ENCODE measurements around the gene ICE2.

Gene ICE2

DNA sequence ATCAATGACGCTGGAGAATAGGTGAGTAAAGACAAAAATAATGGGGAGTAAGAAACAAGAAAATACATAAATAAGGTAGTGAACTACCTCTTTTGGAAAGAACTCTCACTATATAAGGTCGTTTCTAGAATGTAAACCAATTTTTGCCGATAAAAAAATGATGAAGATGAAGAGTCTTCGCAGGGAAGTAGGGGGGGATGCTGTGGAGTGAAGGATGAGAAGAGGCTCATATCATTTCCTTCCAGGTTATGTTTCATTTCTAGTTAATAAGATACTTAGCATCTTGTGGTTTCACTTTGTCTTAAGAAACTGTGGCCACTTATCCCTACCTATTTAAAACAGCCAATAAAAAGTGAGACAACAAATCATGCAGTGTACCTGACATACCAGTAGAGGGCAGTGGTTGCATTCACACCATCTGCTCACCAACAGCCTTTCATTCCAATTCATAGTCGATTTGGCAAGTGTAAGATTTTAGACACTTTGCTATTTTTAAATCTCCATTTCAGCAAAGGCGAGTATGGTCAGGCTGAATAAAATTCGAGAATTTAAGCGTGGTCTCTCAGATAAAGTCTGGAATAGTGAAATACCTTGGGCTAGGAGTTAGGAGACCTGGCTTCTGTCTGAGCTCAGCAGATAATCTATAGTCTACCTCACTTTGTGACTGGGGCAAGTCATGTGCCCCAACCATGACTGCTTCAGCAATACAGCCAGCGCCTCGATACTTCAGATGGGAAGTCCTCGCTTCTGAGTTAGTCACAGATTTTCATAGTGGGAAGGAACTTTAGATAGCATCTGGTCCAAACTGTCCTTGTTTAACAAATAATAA is 28.9 kb upstream of the ICE2 start:
- intact Hi-C loops (cut with DNase I): loop anchor here (5.0 kb wide), 1 partner anchor 1339 kb away; no protein-coding TSS in a partner anchor
- DNase-seq: peak in 25 of 42 donors; percentile 18 to 78 (median 49)

DNA sequence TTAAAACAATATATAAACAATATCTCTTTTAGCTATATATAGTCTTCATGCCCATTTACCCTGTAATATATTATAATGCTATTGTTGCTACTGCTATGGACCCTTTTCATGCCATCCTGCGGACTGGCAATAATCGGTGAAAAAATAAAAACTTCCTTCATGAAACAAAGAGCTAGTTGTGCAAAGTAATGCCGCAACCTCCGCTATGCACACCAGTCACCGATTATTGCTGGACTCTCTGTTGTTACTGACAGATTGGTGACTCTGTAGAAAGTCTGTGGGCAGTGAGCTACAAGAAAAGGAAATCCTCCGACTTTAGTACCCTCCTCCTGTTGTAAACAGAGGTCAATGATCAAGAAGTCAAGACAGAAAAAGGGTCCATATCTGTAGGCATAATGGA is 17.9 kb upstream of the ICE2 start:
- intact Hi-C loops (cut with DNase I): no loop called here
- no peak for DNase-seq

DNA sequence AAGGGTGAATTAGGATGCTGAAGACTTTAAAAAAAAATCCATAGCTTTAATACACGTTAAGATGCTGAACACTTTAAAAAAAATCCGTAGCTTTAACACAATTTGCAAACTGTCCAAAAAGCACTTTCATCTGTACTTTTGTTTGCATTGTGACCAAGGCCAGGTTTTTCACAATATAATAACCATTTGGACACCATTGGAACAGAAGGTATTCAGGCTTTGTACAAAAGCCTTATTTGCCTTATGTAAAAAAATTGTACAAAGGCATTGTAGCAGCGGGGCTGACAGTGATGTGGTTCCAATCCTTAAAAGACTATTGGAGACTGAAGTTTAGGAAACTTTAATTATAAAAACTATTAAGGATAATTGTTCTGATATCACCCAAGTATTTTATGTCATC is 15.2 kb upstream of the ICE2 start:
- no peak for DNase-seq
- intact Hi-C loops (cut with DNase I): no loop called here

DNA sequence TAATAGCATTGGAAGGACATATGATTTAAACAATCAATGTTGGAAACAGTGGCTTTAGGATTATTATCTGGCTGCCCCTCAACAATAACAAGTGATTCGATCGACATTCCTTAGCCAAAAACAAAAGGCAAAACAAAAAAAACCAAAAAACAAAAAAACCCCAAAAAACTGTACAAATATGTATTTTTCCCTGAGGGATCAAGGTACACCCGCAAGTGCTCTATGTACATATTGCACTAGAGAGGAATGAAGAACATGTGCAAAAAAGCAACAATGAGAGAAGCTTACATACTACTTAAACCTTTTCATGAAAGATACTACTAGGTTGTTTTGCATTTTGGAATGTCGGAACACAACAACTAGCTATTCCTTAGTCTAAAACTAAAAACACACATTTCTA is 14.2 kb upstream of the ICE2 start:
- no peak for DNase-seq
- intact Hi-C loops (cut with DNase I): no loop called here

DNA sequence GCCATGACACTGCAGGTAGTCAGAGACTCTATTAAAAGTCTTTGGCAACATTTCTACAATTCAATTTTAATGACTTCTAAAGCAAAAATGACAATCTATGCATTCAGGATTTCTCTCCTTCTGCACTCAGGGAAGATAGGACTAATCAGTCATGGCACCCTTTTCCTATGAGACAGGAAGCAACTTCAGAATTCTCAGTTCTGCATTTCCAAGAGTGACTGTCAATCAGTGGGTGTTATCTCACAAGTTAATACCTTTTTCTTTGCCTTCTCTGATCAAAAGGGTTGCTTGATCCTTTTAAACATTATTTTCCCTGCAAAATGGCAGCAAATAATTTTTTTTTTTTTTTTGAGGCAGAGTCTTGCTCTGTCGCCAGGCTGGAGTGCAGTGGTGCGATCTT is 7.8 kb upstream of the ICE2 start:
- no peak for DNase-seq
- intact Hi-C loops (cut with DNase I): no loop called here

DNA sequence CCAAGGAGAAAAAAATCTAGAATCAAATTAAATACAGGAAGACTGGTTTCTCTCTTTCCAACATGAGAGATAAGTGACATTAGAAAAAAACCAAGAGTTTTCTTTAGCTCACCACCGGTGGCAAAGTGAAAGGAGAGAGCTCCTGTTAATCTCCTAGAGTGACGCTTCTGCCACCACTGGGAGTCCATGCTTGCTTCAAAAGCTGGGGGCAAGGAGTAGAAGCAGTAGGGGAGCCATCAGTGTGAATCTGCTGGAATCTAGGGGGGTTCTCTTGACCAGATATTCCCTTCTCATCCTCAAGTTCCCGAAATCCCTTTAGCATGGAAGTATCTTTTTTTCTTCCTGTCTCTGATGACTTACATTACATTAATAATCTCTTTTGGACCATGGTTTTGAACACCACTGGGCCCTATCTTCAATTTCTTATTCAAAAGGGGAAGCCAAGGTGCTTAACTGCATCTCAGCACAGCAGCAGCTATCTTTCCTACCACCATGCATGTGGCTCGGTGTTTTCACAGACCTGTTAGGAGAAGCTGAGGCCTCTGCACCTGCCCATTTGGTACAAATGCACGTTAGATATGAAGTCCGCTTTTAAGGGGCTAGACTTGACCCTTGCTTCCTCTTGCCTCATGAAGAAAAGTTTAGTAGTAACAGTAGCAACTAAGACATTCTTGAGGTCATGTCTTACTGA is 6.6 kb upstream of the ICE2 start:
- no peak for DNase-seq
- intact Hi-C loops (cut with DNase I): no loop called here

DNA sequence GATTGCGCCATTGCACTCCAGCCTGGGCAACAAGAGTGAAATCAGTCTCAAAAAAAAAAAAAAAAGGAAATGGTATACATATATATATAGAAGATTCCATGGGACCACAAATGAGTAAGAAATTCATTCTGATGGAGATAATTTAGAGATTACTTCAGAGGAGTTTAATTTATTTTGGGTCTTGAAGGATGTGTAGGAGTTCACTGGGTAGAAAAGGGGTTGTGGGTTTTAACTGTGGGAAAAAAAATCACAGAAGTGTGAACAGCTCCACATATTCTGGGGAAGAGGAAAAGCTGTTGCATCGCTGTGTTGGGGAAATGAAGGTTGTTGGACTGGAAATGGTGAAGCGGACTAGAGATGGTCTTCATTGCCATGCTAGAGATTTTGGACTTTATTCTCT is 4.1 kb upstream of the ICE2 start:
- intact Hi-C loops (cut with DNase I): no loop called here
- DNase-seq: no peak

DNA sequence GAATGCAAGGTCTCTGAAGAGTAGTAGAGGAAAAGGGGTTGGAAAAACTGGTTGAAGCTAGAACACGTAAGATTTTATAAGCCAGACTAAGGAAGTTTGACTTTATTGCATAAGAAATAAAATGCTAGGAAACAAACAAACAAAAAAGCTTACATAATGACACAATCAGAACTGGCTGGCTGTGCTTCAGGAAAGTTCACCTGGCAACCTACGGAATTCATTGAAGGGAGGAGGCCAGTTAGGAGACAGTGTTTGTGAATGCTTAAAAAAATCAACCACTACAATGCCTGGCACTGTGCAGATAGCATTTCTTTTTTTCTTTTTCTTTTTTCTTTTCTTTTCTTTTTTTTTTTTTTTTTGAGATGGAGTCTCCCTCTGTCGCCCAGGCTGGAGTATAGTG is 1.9 kb upstream of the ICE2 start:
- DNase-seq: no peak
- intact Hi-C loops (cut with DNase I): no loop called here

DNA sequence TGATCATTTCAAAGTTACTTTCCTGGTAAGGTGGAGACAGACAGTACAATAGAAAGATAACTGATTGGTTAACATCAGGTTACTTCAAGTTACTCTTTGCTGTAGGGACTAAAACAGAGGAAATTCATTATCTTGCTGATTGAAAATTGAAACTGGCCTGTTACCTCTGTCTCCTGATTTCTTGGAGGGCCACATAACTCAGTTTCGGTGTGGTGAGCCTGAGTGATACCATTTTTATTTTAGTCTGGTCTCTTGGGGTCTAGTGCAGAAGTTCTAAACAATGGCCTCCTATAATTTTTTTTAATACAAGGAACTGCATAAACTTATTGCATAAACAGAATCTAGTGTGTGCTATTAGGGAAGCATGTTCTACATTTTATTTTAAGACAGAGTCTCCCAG is 1.2 kb upstream of the ICE2 start:
- DNase-seq: no peak
- intact Hi-C loops (cut with DNase I): no loop called here

DNA sequence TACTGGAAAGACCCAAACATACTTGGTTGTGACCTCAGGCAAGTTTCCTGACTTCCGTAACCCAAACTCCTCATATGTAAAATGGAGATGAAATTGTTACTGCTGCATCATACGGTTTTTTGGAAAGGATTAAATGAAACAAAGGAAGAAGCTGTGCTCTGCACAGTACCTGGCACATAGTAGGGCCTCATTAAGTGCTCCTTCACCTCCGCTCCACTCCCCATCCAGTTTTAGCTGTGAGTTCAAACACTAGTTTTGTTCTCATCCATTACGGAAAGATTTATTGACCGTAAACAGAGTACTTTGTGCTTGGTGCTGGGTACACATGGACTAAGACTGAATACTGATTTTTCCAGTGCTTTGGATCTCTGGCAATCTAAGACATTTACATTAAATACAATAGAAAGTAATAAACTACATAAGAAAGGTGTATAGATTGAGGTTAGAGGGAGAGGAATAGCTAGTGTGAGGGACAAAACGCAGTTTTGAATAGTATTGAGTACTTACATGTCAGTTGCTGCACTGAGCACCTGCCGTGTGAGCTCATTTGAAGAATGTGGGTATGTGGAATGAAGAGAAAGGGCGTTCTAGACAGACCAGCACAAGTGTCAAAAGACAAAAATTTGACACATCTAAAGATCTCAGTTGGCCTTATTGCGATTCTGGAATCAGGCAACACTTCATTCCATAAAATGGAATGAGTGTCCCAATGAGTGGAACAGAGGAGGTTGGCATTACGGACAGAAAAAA is 594 bp upstream of the ICE2 start:
- intact Hi-C loops (cut with DNase I): no loop called here
- DNase-seq: no peak

DNA sequence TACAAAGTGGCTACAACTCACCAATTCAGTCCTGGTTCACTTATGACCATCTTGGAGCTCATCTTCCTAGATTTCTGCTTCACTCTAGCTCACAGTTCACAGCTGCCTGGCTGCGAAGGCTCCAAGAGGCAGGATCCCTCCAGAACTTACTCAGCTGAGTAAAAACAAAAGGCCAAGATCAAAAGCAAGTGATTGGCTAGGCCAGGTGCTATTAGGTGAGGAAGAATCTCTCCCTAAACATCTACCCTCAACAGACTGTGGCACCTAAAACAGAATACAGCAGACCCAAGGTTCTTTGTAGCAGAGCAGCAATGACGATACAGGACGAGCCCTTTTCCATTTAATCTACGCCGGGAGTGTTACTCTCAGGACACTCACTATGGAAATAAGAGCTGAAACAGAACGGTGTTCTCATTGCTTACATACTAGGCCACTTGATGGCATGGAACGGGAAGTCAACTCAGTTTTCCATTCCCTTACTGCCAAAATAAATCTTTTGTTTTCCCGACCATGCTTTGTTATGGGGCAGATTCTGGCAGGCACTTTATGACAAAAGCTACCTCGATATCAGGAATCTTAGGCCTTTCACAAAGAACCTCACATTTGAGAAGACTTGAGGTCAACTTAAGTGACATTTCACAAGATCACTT is 901 bp downstream of the ICE2 start:
- intact Hi-C loops (cut with DNase I): no loop called here
- DNase-seq: no peak

DNA sequence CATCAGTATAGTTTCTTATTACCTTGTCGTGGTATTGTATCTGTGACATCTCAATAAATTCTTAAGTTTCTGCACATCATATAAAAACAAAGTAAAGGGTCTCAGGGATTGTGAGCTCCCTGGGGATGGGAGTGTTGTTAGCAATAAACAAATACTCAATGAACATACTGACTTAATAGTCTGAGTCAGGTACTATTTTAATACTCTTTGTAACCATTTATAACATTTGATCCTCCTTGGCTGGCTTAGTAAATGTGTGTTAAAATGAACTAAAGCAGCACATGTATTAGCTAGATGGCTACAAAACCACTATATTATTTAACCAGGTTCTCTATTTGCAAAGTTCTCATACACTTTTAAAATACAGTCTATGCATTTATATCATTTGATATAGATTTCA is 1.8 kb downstream of the ICE2 start:
- intact Hi-C loops (cut with DNase I): no loop called here
- DNase-seq: no peak

DNA sequence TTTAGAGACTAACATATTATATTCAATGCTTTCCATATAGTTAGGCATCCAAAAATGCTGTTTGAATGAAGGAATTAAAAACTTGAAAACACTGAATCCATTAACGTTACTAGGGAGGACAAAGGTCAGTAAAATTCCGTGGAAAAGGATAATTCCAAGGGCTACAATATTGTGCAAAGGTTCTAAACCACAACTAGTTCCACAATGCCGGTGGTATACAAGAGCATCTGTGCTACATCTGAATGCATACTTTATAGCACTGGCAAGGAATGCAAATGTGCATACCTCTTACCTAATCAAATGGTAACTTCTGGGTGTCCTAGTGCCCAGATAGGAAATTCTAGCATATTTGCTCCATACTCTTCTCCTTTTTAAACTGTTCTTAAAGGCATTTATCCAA is 2.2 kb downstream of the ICE2 start:
- DNase-seq: no peak
- intact Hi-C loops (cut with DNase I): no loop called here

DNA sequence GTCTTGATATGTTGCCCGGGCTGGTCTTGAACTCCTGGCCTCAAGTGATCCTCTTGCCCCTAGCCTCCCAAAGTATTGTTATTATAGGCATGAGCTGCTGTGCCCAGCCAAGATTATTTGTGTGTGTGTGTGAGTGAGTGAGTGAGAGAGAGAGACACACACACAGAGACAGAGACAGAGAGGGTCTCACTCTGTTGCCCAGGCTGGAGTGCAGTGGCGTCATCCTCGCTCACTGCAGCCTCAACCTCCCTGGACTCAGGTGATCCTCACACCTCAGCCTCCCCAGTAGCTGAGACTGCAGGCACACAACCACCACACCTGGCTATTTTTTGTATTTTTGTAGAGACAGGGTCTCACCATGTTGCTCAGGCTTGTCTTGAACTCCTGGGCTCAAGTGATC is 5.8 kb downstream of the ICE2 start:
- intact Hi-C loops (cut with DNase I): no loop called here
- no peak for DNase-seq

DNA sequence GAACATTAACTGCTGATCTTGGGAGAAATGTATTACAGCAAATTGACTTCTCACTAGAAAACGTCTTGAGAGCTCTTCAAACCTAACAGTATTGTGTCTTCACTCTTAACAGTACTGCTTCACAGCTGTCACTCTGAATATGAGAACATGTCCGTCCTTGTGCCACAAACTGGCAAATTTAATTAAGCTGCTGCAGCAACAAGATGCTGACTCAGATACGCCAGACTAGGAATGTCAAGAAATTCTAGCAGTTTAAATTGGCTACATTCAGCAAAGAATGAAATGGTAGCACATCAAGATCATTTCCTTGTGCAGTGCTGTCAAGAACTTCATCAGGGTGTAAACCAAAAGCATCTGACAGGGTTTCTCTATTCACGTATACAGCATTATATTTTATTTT is 7.6 kb downstream of the ICE2 start:
- intact Hi-C loops (cut with DNase I): no loop called here
- DNase-seq: no peak

DNA sequence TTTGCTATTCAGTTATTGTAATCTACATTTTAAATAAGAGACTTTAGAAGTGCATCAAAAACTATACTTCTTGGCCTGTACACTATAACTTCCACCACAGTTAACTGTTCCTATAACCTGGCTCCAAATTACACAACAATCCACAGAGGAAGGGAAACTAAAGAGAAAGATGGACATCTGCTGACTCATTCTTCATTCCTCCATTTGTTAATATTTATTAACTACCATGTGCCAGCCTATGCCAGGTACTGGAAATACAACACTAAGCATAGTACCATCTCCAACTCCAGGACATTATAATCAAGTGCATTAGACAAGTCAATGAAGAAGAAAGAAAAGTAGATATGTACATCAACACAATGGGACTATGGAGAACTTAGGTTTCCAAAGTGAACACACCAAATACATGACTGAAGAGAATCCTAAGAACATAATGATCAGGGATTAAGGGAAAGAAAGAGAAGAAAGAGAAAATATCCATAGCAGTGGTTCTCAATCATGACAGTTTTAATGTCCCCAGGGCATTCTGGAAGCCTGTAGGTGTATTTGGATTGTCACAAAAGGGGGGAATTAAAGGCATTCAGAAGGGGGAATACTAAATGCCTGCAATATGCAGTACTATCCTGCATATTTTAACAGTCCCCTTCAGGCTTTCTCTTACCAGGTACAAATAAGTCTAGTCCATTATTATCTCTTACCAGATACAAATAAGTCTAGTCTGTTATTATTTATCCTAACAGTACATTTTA is 8.9 kb downstream of the ICE2 start:
- intact Hi-C loops (cut with DNase I): no loop called here
- DNase-seq: no peak

DNA sequence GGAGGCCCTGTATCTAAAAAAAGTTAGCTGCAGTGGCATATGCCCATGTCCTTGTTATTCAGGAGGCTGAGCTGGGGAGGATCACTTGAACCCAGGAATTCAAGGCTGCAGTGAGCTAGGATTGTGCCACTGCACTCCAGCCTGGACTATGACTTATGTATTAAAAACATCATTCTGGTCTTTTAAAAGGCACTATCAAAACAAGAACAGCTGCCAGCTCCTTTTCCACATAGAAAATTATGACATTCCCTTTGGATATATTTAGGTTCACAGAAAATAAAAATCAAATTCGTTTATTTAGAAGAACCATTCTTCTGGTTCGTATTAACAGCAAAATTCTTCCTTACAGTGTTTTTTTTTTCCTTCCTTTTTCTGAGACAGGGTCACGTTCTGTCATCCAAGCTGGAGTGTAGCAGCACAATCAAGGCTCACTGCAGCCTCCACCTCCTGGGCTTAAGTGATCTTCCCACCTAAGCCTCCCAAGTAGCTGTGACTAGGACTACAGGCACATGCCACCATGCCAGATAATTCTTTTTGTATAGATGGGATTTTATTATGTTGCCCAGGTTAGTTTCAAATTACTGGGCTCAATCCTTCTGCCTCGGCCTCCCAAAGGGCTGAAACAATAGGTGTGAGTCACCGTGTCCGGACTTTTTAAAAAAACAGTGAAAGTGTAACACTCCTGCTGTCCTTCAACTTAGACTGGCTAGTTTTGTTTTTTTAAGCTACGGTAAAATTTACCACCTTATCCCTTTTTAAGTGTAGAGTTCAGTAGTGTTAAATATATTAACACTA is 13.9 kb downstream of the ICE2 start:
- DNase-seq: no peak
- intact Hi-C loops (cut with DNase I): no loop called here

DNA sequence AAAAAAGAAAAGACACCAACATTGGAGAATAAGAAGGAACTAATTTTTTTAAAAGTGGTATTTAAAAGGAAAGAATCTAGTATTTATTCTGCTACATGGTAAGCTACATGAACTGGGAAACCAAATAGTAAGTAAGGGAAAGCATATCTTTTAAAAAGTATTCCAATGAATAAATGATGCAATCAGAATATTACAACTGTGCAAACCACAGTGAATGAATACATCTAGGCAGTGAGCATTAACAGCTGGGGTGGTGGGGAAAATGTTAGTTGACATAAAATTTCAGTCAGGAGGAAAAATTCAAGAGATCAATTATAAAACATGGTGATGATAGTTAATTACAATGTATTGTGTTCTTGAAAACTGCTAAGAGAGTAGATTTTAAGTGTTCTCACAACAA is 16.9 kb downstream of the ICE2 start:
- intact Hi-C loops (cut with DNase I): no loop called here
- DNase-seq: no peak

Data from head of caudate nucleus (tissue), 42 donors.